SK-N-SH treated with all-trans-retinoic acid at 6 μM for 48 hours (cell line): ENCODE results near the gene AASS.

ENCODE experiments used
- CSDC2 ChIP-seq: fragments of 250-450 bp; sonication (Bioruptor Pico); IDR thresholded peaks from 2 replicates; pipeline ENCODE4 v1.5.0; 2020; ENCODE audit warnings: mild to moderate bottlenecking, moderate library complexity
- ESRRG ChIP-seq: fragments of 250-450 bp; sonication (Bioruptor Pico); IDR thresholded peaks from 2 replicates; pipeline ENCODE4 v1.6.1; 2021; ENCODE audit warnings: mild to moderate bottlenecking
- PPARA ChIP-seq: fragments of 250-450 bp; sonication (Bioruptor Pico); IDR thresholded peaks from 2 replicates; pipeline ENCODE4 v1.5.0; 2020; ENCODE audit warnings: mild to moderate bottlenecking, borderline replicate concordance
- ZFP3 ChIP-seq: fragments of 250-450 bp; sonication (Bioruptor Pico); IDR thresholded peaks from 2 replicates; pipeline ENCODE4 v1.5.0; 2020; ENCODE audit warnings: mild to moderate bottlenecking, moderate library complexity

GRCh38 chr7:122035876-122036275 lies 108.2 kb downstream of the AASS start:
- no peak for TF ChIP-seq ZFP3 (CRISPR knock-in tag)
- TF ChIP-seq PPARA (CRISPR knock-in tag) = no peak
- TF ChIP-seq ESRRG (CRISPR knock-in tag) = no peak
- TF ChIP-seq CSDC2 = no peak
